Measurements from ENCODE around the gene SULT2B1.

The SULT2B1 gene

GRCh38 chr19:48595171-48595570, 43.2 kb downstream of the SULT2B1 start:
- no peaks in the 10 kb centered on the region for H3K9me3 ChIP-seq (ENCODE audit: insufficient read depth, low read depth, low read length)
- H3K27me3 ChIP-seq (ENCODE audit: insufficient read depth, low read length), result no peaks in the 10 kb centered on the region
- H3K4me3 ChIP-seq (ENCODE audit: low read length), result no peak overlapping the region
- no peaks in the 10 kb centered on the region for H3K4me1 ChIP-seq (ENCODE audit: insufficient read depth, low read length)
- H3K36me3 ChIP-seq (ENCODE audit: insufficient read depth, low read depth, low read length), result no peaks in the 10 kb centered on the region
- H3K27ac ChIP-seq (ENCODE audit: low read length), result no peak overlapping the region
- no peak overlapping the region for H3K9ac ChIP-seq (ENCODE audit: low read depth, low read length)

GRCh38 chr19:48595833-48596232, 43.9 kb downstream of the SULT2B1 start:
- no peak overlapping the region for H3K27ac ChIP-seq (ENCODE audit: low read length)
- no peaks in the 10 kb centered on the region for H3K27me3 ChIP-seq (ENCODE audit: insufficient read depth, low read length)
- H3K4me3 ChIP-seq (ENCODE audit: low read length), result no peak overlapping the region
- H3K9me3 ChIP-seq (ENCODE audit: insufficient read depth, low read depth, low read length), result no peaks in the 10 kb centered on the region
- no peaks in the 10 kb centered on the region for H3K36me3 ChIP-seq (ENCODE audit: insufficient read depth, low read depth, low read length)
- no peaks in the 10 kb centered on the region for H3K4me1 ChIP-seq (ENCODE audit: insufficient read depth, low read length)
- H3K9ac ChIP-seq (ENCODE audit: low read depth, low read length), result no peak overlapping the region

GRCh38 chr19:48596237-48596636, 44.3 kb downstream of the SULT2B1 start:
- Histone ChIP-seq H3K27ac (ENCODE audit: low read length) (no peak overlapping the region), H3K4me3 (ENCODE audit: low read length) (no peak overlapping the region), H3K9me3 (ENCODE audit: insufficient read depth, low read depth, low read length) (no peaks in the 10 kb centered on the region), H3K27me3 (ENCODE audit: insufficient read depth, low read length) (no peaks in the 10 kb centered on the region), H3K36me3 (ENCODE audit: insufficient read depth, low read depth, low read length) (no peaks in the 10 kb centered on the region), H3K4me1 (ENCODE audit: insufficient read depth, low read length) (no peaks in the 10 kb centered on the region), H3K9ac (ENCODE audit: low read depth, low read length) (no peak overlapping the region)

GRCh38 chr19:48596679-48597465, 44.9 kb downstream of the SULT2B1 start:
- no peaks in the 10 kb centered on the region for H3K36me3 ChIP-seq (ENCODE audit: insufficient read depth, low read depth, low read length)
- H3K27me3 ChIP-seq (ENCODE audit: insufficient read depth, low read length), result no peaks in the 10 kb centered on the region
- H3K4me1 ChIP-seq (ENCODE audit: insufficient read depth, low read length), result no peaks in the 10 kb centered on the region
- H3K9ac ChIP-seq (ENCODE audit: low read depth, low read length), result no peak overlapping the region
- no peak overlapping the region for H3K4me3 ChIP-seq (ENCODE audit: low read length)
- no peak overlapping the region for H3K27ac ChIP-seq (ENCODE audit: low read length)
- H3K9me3 ChIP-seq (ENCODE audit: insufficient read depth, low read depth, low read length), result no peaks in the 10 kb centered on the region

GRCh38 chr19:48598996-48599700, 47.2 kb downstream of the SULT2B1 start:
- no peaks in the 10 kb centered on the region for H3K4me1 ChIP-seq (ENCODE audit: insufficient read depth, low read length)
- no peaks in the 10 kb centered on the region for H3K27me3 ChIP-seq (ENCODE audit: insufficient read depth, low read length)
- no peaks in the 10 kb centered on the region for H3K36me3 ChIP-seq (ENCODE audit: insufficient read depth, low read depth, low read length)
- H3K27ac ChIP-seq (ENCODE audit: low read length), result no peak overlapping the region
- no peaks in the 10 kb centered on the region for H3K9me3 ChIP-seq (ENCODE audit: insufficient read depth, low read depth, low read length)
- no peak overlapping the region for H3K4me3 ChIP-seq (ENCODE audit: low read length)
- no peak overlapping the region for H3K9ac ChIP-seq (ENCODE audit: low read depth, low read length)

GRCh38 chr19:48600679-48601417, 48.9 kb downstream of the SULT2B1 start:
- Histone ChIP-seq H3K9ac (ENCODE audit: low read depth, low read length) (no peak overlapping the region), H3K9me3 (ENCODE audit: insufficient read depth, low read depth, low read length) (no peaks in the 10 kb centered on the region), H3K36me3 (ENCODE audit: insufficient read depth, low read depth, low read length) (no peaks in the 10 kb centered on the region), H3K27ac (ENCODE audit: low read length) (no peak overlapping the region), H3K4me1 (ENCODE audit: insufficient read depth, low read length) (no peaks in the 10 kb centered on the region), H3K27me3 (ENCODE audit: insufficient read depth, low read length) (no peaks in the 10 kb centered on the region), H3K4me3 (ENCODE audit: low read length) (no peak overlapping the region)

GRCh38 chr19:48603001-48603400, 51.0 kb downstream of the SULT2B1 start:
- Histone ChIP-seq H3K4me3 (ENCODE audit: low read length) (no peak overlapping the region), H3K9me3 (ENCODE audit: insufficient read depth, low read depth, low read length) (no peaks in the 10 kb centered on the region), H3K36me3 (ENCODE audit: insufficient read depth, low read depth, low read length) (no peaks in the 10 kb centered on the region), H3K27ac (ENCODE audit: low read length) (no peak overlapping the region), H3K27me3 (ENCODE audit: insufficient read depth, low read length) (no peaks in the 10 kb centered on the region), H3K4me1 (ENCODE audit: insufficient read depth, low read length) (no peaks in the 10 kb centered on the region), H3K9ac (ENCODE audit: low read depth, low read length) (no peak overlapping the region)

GRCh38 chr19:48603449-48603848, 51.5 kb downstream of the SULT2B1 start:
- Histone ChIP-seq H3K9me3 (ENCODE audit: insufficient read depth, low read depth, low read length) (no peaks in the 10 kb centered on the region), H3K4me3 (ENCODE audit: low read length) (no peak overlapping the region), H3K9ac (ENCODE audit: low read depth, low read length) (no peak overlapping the region), H3K27ac (ENCODE audit: low read length) (no peak overlapping the region), H3K4me1 (ENCODE audit: insufficient read depth, low read length) (no peaks in the 10 kb centered on the region), H3K27me3 (ENCODE audit: insufficient read depth, low read length) (no peaks in the 10 kb centered on the region), H3K36me3 (ENCODE audit: insufficient read depth, low read depth, low read length) (no peaks in the 10 kb centered on the region)

- no peak overlapping the region for H3K9ac ChIP-seq (ENCODE audit: low read depth, low read length)
- H3K4me3 ChIP-seq (ENCODE audit: low read length), result no peak overlapping the region
- no peaks in the 10 kb centered on the region for H3K36me3 ChIP-seq (ENCODE audit: insufficient read depth, low read depth, low read length)
- H3K9me3 ChIP-seq (ENCODE audit: insufficient read depth, low read depth, low read length), result no peaks in the 10 kb centered on the region
- H3K27ac ChIP-seq (ENCODE audit: low read length), result no peak overlapping the region
- H3K27me3 ChIP-seq (ENCODE audit: insufficient read depth, low read length), result no peaks in the 10 kb centered on the region
- H3K4me1 ChIP-seq (ENCODE audit: insufficient read depth, low read length), result no peaks in the 10 kb centered on the region
These were observed 51.9 kb downstream of the SULT2B1 start for GRCh38 chr19:48603850-48604249.

GRCh38 chr19:48606463-48607358, 54.7 kb downstream of the SULT2B1 start, which contains the start of gene SPACA4:
SPACA4 (plus strand) TSS chr19:48606742; CDS start chr19:48606979, 237 bp downstream.
- Histone ChIP-seq H3K27ac (ENCODE audit: low read length) (no peak within 1 kb of the TSS), H3K36me3 (ENCODE audit: insufficient read depth, low read depth, low read length) (no peaks in the 10 kb centered on the region), H3K9me3 (ENCODE audit: insufficient read depth, low read depth, low read length) (no peaks in the 10 kb centered on the region), H3K9ac (ENCODE audit: low read depth, low read length) (no peak within 1 kb of the TSS), H3K27me3 (ENCODE audit: insufficient read depth, low read length) (no peaks in the 10 kb centered on the region), H3K4me3 (ENCODE audit: low read length) (no peak within 1 kb of the TSS), H3K4me1 (ENCODE audit: insufficient read depth, low read length) (no peaks in the 10 kb centered on the region)

GRCh38 chr19:48607359-48607755, 55.4 kb downstream of the SULT2B1 start:
- Histone ChIP-seq H3K4me3 (ENCODE audit: low read length) (no peak overlapping the region), H3K9ac (ENCODE audit: low read depth, low read length) (no peak overlapping the region), H3K27me3 (ENCODE audit: insufficient read depth, low read length) (no peaks in the 10 kb centered on the region), H3K36me3 (ENCODE audit: insufficient read depth, low read depth, low read length) (no peaks in the 10 kb centered on the region), H3K4me1 (ENCODE audit: insufficient read depth, low read length) (no peaks in the 10 kb centered on the region), H3K9me3 (ENCODE audit: insufficient read depth, low read depth, low read length) (no peaks in the 10 kb centered on the region), H3K27ac (ENCODE audit: low read length) (no peak overlapping the region)
